ENCODE measurements around the gene MLLT1. TPM values are rescaled to one million over a fixed set of nuclear protein-coding genes. Genes with fewer than 3 reads are reported as not detected.

MLLT1 gene
- total RNA-seq, 2 experiments from 2014 or later: 38.4 to 46.5 TPM

- ChIA-PET POLR2A (no interaction called here), CTCF (no interaction called here)
- Mint-ChIP-seq H3K36me3 (ENCODE audit: low read depth) (peaks cover 15% of the 10 kb centered on the region), H3K4me1 (peaks cover 18% of the 10 kb centered on the region), H3K9me3 (no peaks in the 10 kb centered on the region), H3K4me3 (no peak overlapping the region), H3K27me3 (no peaks in the 10 kb centered on the region), H3K27ac (no peak overlapping the region)
- no peak for DNase-seq
Measured at GRCh38 chr19:6248844-6249243, 30.9 kb downstream of the MLLT1 start.

- Mint-ChIP-seq H3K4me1 (peaks cover 20% of the 10 kb centered on the region), H3K9me3 (no peaks in the 10 kb centered on the region), H3K4me3 (no peak overlapping the region), H3K27me3 (no peaks in the 10 kb centered on the region), H3K36me3 (ENCODE audit: low read depth) (peaks cover 15% of the 10 kb centered on the region), H3K27ac (no peak overlapping the region)
- ChIA-PET POLR2A (no interaction called here), CTCF (no interaction called here)
- no peak for DNase-seq
Measured at GRCh38 chr19:6248341-6248740, 31.4 kb downstream of the MLLT1 start.

GRCh38 chr19:6247007-6247288 is 32.8 kb downstream of the MLLT1 start:
- POLR2A ChIA-PET: no interaction called here
- peaks cover 23% of the 10 kb centered on the region for H3K4me1 Mint-ChIP-seq

GRCh38 chr19:6246174-6247006 is 33.4 kb downstream of the MLLT1 start:
- Mint-ChIP-seq H3K36me3 (ENCODE audit: low read depth) (peaks cover 15% of the 10 kb centered on the region), H3K27ac (no peak overlapping the region), H3K4me3 (no peak overlapping the region), H3K4me1 (peaks cover 23% of the 10 kb centered on the region), H3K27me3 (no peaks in the 10 kb centered on the region), H3K9me3 (no peaks in the 10 kb centered on the region)
- ChIA-PET CTCF (interaction anchor here (1.0 to 1.2 kb wide), 2 partner anchors 13 to 21 kb away, joined by 3 read pairs; no protein-coding TSS in a partner anchor), POLR2A (no interaction called here)
- DNase-seq: no peak

More at GRCh38 chr19:6247007-6247288, 32.8 kb downstream of the MLLT1 start:
- Mint-ChIP-seq H3K27ac (no peak overlapping the region), H3K9me3 (no peaks in the 10 kb centered on the region), H3K36me3 (ENCODE audit: low read depth) (peaks cover 15% of the 10 kb centered on the region), H3K4me3 (no peak overlapping the region), H3K27me3 (no peaks in the 10 kb centered on the region)
- no peak for DNase-seq
- CTCF ChIA-PET: interaction anchor here (1.0 to 1.2 kb wide), 2 partner anchors 13 to 21 kb away, joined by 3 read pairs; no protein-coding TSS in a partner anchor

GRCh38 chr19:6242677-6243076 is 37.1 kb downstream of the MLLT1 start:
- CTCF ChIA-PET: interaction anchor here (0.7 to 1.0 kb wide), 3 partner anchors 20 to 29 kb away, joined by 3 read pairs; no protein-coding TSS in a partner anchor
- Mint-ChIP-seq H3K4me1 (peaks cover 29% of the 10 kb centered on the region), H3K27me3 (no peaks in the 10 kb centered on the region), H3K27ac (no peak overlapping the region), H3K4me3 (no peak overlapping the region), H3K9me3 (no peaks in the 10 kb centered on the region), H3K36me3 (ENCODE audit: low read depth) (peaks cover 11% of the 10 kb centered on the region)
- POLR2A ChIA-PET: interaction anchor here (0.6 kb wide), 1 partner anchor 208 kb away, joined by 3 read pairs; no protein-coding TSS in a partner anchor
- no peak for DNase-seq

GRCh38 chr19:6241680-6242377 is 37.9 kb downstream of the MLLT1 start:
- ChIA-PET POLR2A (no interaction called here), CTCF (no interaction called here)
- no peak overlapping the region for H3K4me3 Mint-ChIP-seq
- no peak for DNase-seq
- no peaks in the 10 kb centered on the region for H3K9me3 Mint-ChIP-seq
- H3K36me3 Mint-ChIP-seq (ENCODE audit: low read depth): peaks cover 6% of the 10 kb centered on the region
- peaks cover 29% of the 10 kb centered on the region for H3K4me1 Mint-ChIP-seq
- no peaks in the 10 kb centered on the region for H3K27me3 Mint-ChIP-seq
- H3K27ac Mint-ChIP-seq: no peak overlapping the region

GRCh38 chr19:6241056-6241455 is 38.7 kb downstream of the MLLT1 start:
- Mint-ChIP-seq H3K27ac (no peak overlapping the region), H3K27me3 (no peaks in the 10 kb centered on the region), H3K9me3 (no peaks in the 10 kb centered on the region), H3K36me3 (ENCODE audit: low read depth) (peaks cover 4% of the 10 kb centered on the region), H3K4me3 (no peak overlapping the region), H3K4me1 (peaks cover 29% of the 10 kb centered on the region)
- CTCF ChIA-PET: no interaction called here
- no peak for DNase-seq
- POLR2A ChIA-PET: no interaction called here

GRCh38 chr19:6239871-6240676 is 39.7 kb downstream of the MLLT1 start:
- Mint-ChIP-seq H3K27me3 (no peaks in the 10 kb centered on the region), H3K4me1 (peaks cover 31% of the 10 kb centered on the region), H3K9me3 (no peaks in the 10 kb centered on the region), H3K36me3 (ENCODE audit: low read depth) (peaks cover 4% of the 10 kb centered on the region), H3K4me3 (no peak overlapping the region), H3K27ac (no peak overlapping the region)
- ChIA-PET POLR2A (no interaction called here), CTCF (no interaction called here)
- DNase-seq: no peak

- DNase-seq: no peak
- Mint-ChIP-seq H3K4me1 (peaks cover 28% of the 10 kb centered on the region), H3K9me3 (no peaks in the 10 kb centered on the region), H3K27ac (no peak overlapping the region), H3K27me3 (no peaks in the 10 kb centered on the region), H3K36me3 (ENCODE audit: low read depth) (no peaks in the 10 kb centered on the region), H3K4me3 (no peak overlapping the region)
- ChIA-PET POLR2A (no interaction called here), CTCF (no interaction called here)
Measured at GRCh38 chr19:6239401-6239844, 40.4 kb downstream of the MLLT1 start.

GRCh38 chr19:6238643-6239281 is 41.0 kb downstream of the MLLT1 start:
- peaks cover 23% of the 10 kb centered on the region for H3K4me1 Mint-ChIP-seq
- no peaks in the 10 kb centered on the region for H3K9me3 Mint-ChIP-seq
- H3K4me3 Mint-ChIP-seq: no peak overlapping the region
- no peaks in the 10 kb centered on the region for H3K27me3 Mint-ChIP-seq
- POLR2A ChIA-PET: no interaction called here
- CTCF ChIA-PET: interaction anchor here (1.2 to 3.0 kb wide), 2 partner anchors 20 to 65 kb away, joined by 3 to 13 read pairs; no protein-coding TSS in a partner anchor
- no peaks in the 10 kb centered on the region for H3K36me3 Mint-ChIP-seq (ENCODE audit: low read depth)
- DNase-seq: no peak
- H3K27ac Mint-ChIP-seq: no peak overlapping the region

- DNase-seq: no peak
- Mint-ChIP-seq H3K9me3 (no peaks in the 10 kb centered on the region), H3K4me1 (peaks cover 18% of the 10 kb centered on the region), H3K27ac (no peak overlapping the region), H3K4me3 (no peak overlapping the region), H3K27me3 (no peaks in the 10 kb centered on the region), H3K36me3 (ENCODE audit: low read depth) (no peaks in the 10 kb centered on the region)
- CTCF ChIA-PET: interaction anchor here (1.2 to 3.0 kb wide), 2 partner anchors 20 to 66 kb away, joined by 3 to 13 read pairs; no protein-coding TSS in a partner anchor
- POLR2A ChIA-PET: no interaction called here
Measured at GRCh38 chr19:6238256-6238642, 41.5 kb downstream of the MLLT1 start.

All from activated CD4-positive, alpha-beta T cell treated with anti-CD3 and anti-CD28 coated beads, Interleukin-2, amount 10 ng/mL, durations not matched to agents 7 days and 5 days (primary cell).